HG02938 (cell line): ENCODE measurements around the gene UST.
"Not testable (repeated sequence)": the region's sequence is repeated elsewhere in the genome, so short reads cannot be mapped to it uniquely, and the experiment has no call there.

Experiments used
- ATAC-seq: cut with Tn5 transposase; IDR thresholded peaks from one replicate; pipeline ENCODE4 v1.9.1; 2021; ENCODE audit warnings: mild to moderate bottlenecking, moderate library complexity; ENCODE audit not compliant: unreplicated experiment

UST gene

DNA sequence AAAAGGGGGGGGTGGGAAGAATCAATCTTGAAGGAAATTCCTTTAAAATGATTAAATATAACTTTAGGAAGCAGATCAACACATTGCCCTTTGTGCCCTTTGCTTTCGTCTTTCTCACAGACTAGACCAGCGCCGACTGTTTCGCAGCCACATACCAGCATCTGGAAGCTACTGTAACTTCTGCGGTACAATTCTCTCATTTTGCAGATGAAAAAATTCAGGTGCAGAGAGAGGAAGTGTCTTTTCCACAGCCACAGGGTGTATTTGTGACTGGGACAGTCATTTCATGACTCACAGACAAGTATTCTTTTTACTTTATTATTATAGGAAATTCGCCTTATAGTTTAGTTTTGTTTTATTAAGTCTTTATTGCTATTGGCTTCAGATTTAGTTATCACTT, 84.2 kb downstream of the UST start:
- no peak for ATAC-seq

GRCh38 chr6:148831531-148831930, 84.7 kb downstream of the UST start:
- ATAC-seq: no peak

GRCh38 chr6:148835920-148836441, 89.2 kb downstream of the UST start:
- peak; percentile 49 for ATAC-seq

GRCh38 chr6:148836751-148837150, 89.9 kb downstream of the UST start:
- no peak for ATAC-seq

DNA sequence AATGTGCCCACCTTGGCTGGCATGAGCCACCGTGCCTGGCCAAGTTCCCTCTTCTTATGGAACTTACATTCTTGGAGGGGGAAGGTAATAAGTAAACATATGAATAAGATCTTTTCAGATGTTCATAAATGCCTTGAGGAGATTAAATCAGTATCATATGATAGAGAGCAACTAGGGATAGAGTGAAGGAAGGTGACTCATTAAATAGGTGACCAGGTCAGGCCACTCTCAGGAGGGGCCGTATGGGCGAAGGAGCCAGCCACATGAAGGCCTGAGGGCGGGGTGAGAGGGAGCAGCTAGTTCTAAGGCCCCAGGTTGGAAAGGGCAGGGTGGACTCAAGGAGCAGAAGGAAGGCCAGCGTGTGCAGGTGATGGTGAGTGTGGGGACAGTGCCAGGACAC, 91.1 kb downstream of the UST start:
- ATAC-seq: no peak

GRCh38 chr6:148839044-148839443, 92.2 kb downstream of the UST start:
- no peak for ATAC-seq

DNA sequence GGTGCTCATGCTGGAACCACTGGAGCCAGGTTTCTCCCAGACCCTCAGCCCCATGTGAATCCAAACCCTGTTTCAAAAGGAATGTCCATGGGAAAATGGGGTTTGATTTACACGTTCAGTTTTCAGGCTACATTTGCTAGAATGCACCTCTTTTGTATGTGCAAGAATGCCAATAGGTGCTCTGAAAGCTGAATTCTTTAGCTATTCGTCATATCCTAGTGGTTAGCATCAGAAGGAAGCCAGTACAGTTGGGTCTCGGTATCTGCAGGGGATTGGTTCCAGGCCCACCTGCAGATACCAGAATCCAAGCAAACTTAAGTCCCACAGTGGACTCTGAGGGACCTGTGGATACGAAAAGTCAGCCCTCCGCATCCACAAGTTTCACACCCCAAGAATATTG, 93.4 kb downstream of the UST start:
- no peak for ATAC-seq

- no peak for ATAC-seq
Measured at GRCh38 chr6:148842296-148843019, 95.6 kb downstream of the UST start.

DNA sequence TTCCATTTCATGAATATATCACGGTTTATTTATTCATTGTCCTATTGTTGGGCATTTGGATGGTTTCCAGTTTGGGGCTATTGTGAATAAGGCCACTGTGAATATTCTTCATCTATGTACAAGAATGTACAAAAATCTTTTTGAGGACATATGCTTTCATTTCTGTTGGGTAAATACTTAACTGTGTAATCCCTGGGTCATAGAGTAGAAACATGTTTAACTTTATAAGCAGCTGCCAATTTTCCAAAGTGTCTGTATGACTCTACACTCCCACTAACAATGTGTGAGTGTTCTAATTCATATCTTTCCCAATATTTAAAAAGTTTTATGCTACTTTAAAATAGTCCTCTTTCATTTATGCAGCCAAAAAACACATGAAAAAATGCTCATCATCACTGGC, 98.6 kb downstream of the UST start:
- ATAC-seq: no peak

DNA sequence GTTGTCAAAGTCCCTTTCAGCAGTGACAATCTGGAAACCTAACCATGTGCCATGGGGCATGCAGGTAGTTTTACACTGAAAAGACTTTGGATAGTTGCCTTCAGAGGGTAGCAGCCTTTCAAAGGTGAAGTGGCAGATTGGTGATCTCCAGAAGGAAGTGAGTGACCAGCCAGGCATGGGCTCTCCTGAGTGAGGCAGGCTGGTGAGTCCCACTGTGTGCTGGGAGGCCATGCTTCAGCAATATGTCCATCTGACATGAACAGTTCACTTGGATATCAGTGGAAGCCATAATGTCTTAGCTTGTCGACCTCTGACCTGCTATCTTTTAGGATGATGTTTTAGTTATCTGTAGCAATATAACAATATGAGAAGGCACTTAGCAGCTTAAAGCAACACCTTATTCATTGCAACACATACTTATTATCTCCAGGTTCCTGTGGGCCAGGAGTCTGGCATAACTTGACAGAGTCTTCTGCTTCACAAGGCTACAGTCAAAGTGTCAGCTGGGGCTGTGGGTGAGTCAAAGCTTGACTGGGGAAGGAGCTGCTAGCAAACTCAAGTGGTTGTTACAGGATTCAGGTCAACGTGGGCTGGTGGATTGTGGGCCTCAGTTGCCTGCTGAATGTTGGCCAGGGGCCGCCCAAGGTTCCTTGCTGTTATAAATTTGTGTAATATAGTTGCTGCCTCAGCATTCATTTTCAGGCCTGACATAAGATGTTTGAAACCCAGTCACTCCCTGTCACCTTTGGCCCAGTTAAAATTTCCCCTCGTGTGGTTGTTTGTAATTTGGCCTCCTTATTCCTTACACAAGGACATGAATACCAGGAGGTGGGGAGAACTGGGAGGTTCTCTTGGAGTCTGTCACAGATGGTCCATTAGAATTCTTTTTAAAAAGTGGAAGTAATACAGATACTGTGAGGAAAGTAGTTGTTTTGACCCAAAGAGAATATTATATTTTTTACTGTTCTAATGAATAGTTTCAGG, 100.2 kb downstream of the UST start:
- no peak for ATAC-seq

DNA sequence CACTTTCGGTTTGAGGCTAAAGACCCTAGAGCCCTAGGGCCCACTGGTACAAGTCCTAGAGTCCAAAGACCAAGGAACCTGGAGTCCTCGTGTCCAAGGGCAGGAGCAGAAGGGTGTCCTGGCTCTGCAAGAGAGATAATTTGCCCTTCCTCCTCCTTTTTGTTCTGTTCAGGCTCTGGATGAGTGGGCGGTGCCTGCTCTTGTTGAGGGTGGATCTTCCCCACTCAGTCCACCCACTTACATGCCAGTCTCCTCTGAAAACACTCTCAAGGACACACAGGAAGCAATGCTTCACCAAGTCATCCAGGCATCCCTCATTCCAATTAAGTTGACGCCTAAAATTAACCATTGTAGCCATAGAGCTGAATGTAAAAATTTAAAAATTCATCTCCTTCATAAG, 102.1 kb downstream of the UST start:
- no peak for ATAC-seq

- not testable (repeated sequence) for ATAC-seq
Measured at GRCh38 chr6:148849449-148849848, 102.6 kb downstream of the UST start.

- no peak for ATAC-seq
Measured at GRCh38 chr6:148850964-148851363, 104.1 kb downstream of the UST start.

GRCh38 chr6:148851683-148852556, 105.1 kb downstream of the UST start:
- ATAC-seq: no peak

DNA sequence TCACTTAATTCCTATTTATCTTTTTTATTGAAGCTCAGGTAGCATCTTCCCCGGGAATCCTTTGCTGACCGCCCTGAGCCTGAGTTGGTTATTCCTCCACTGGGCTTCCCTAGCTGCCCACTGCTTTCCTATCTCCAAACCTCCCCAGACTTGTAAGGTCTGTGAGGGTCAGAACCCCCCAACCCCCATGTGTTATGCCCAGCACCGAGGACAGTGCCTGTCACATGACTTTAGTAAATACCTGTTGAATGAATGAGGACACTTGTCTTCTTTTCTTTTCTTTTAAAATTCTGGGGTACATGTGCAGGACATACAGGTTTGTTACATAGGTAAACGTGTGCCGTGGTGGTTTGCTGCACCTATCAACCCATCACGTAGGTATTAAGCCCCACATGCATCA, 105.9 kb downstream of the UST start:
- no peak for ATAC-seq

DNA sequence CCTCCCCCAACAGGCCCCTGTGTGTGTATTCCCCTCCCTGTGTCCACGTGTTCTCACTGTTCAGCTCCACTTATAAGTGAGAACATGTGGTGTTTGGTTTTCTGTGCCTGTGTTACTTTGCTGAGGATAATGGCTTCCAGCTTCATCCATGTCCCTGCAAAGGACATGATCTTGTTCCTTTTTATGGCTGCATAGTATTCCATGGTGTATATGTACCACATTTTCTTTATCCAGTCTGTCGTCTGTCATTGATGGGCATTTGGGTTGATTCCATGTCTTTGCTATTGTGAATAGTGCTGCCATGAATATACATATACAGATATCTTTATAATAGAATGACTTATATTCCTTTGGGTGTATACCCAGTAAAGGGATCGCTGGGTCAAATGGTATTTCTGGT, 106.3 kb downstream of the UST start:
- ATAC-seq: not testable (repeated sequence)

GRCh38 chr6:148854096-148854495, 107.3 kb downstream of the UST start:
- no peak for ATAC-seq

GRCh38 chr6:148854992-148855391, 108.2 kb downstream of the UST start:
- no peak for ATAC-seq

- ATAC-seq: no peak
Measured at GRCh38 chr6:148855744-148856143, 108.9 kb downstream of the UST start.

GRCh38 chr6:148857798-148858390, 111.1 kb downstream of the UST start:
- no peak for ATAC-seq
